Peyer's patch (tissue), 4 donors: ENCODE data around the gene REG1A. TPM values are rescaled to one million over a fixed set of nuclear protein-coding genes. Genes with fewer than 3 reads are reported as not detected.

ENCODE experiments used
- DNase-seq, 3 donors: peaks; one replicate each; pipeline ENCODE4 v3.0.0-alpha.2; 2017 to 2019
- H3K27ac ChIP-seq, 4 donors: fragments of 200-600 bp; sonication (generic); one replicate each; pipeline ENCODE4 v1.5.1; 2016 to 2019
- H3K27me3 ChIP-seq, 2 donors: fragments of 200-600 bp; sonication (generic); one replicate each; pipeline ENCODE4 v1.5.1; 2019
- H3K36me3 ChIP-seq, 3 donors: fragments of 200-600 bp; sonication (generic); one replicate each; pipeline ENCODE4 v1.5.1; 2016 to 2019
- H3K4me1 ChIP-seq, 4 donors: fragments of 200-600 bp; sonication (generic); one replicate each; pipeline ENCODE4 v1.5.1; 2016 to 2019
- H3K4me3 ChIP-seq, 4 donors: fragments of 200-600 bp; sonication (generic); 1 replicate in 3 of 4; 2 replicates in 1 of 4; pipeline ENCODE4 v1.5.1; 2016 to 2019; ENCODE audit warnings: mild to moderate bottlenecking in 1 of 4
- H3K9me3 ChIP-seq, 4 donors: fragments of 200-600 bp; sonication (generic); one replicate each; pipeline ENCODE4 v1.5.1; 2016 to 2019; ENCODE audit warnings: mild to moderate bottlenecking in 1 of 4
- CTCF ChIP-seq, 6 experiments: fragments of 450-650 bp in 4 of 6; fragments of 200-600 bp in 2 of 6; sonication (generic) in 1 of 6; IDR thresholded peaks; one replicate each; pipeline ENCODE4 v1.5.1; 2017 to 2019; ENCODE audit warnings: antibody characterized with exemption in 6 of 6, mild to moderate bottlenecking in 3 of 6, moderate library complexity in 1 of 6
- POLR2A ChIP-seq, 2 donors: fragments of 450-650 bp; IDR thresholded peaks; one replicate each; pipeline ENCODE4 v1.5.1; 2017; ENCODE audit warnings: antibody characterized with exemption in 2 of 2, mild to moderate bottlenecking in 2 of 2, moderate library complexity in 2 of 2
- total RNA-seq, 4 donors: library from RNA; depleted of rRNA; stranded (reverse); fragments of >200 nt; gene quantifications; one replicate each; pipeline ENCODE4 v1.1.0, GENCODE V29; 2016

The REG1A gene
- total RNA-seq, 4 donors from 2014 or later: 609 to 3,417 (median 985) TPM

GRCh38 chr2:79155826-79156476 lies 35.7 kb downstream of the REG1A start:
- Histone ChIP-seq H3K4me3 (no peak overlapping the region), H3K27ac (no peak overlapping the region), H3K4me1 (no peaks in the 10 kb centered on the region), H3K36me3 (no peaks in the 10 kb centered on the region), H3K9me3 (no peaks in the 10 kb centered on the region), H3K27me3 (no peaks in the 10 kb centered on the region)
- TF ChIP-seq CTCF (IDR thresholded peaks at IDR 0.05) (no peak), POLR2A (IDR thresholded peaks at IDR 0.05) (no peak)
- DNase-seq: no peak

GRCh38 chr2:79159030-79159429 lies 38.7 kb downstream of the REG1A start:
- H3K27ac ChIP-seq: no peak overlapping the region
- no peaks in the 10 kb centered on the region for H3K9me3 ChIP-seq
- no peaks in the 10 kb centered on the region for H3K36me3 ChIP-seq
- H3K27me3 ChIP-seq: no peaks in the 10 kb centered on the region
- TF ChIP-seq POLR2A (IDR thresholded peaks at IDR 0.05) (no peak), CTCF (IDR thresholded peaks at IDR 0.05) (no peak)
- H3K4me3 ChIP-seq: no peak overlapping the region
- no peak for DNase-seq
- H3K4me1 ChIP-seq: no peaks in the 10 kb centered on the region

GRCh38 chr2:79159653-79160052 lies 39.4 kb downstream of the REG1A start, which contains the start of gene REG3A:
Gene REG3A, minus strand, starts transcription at chr2:79159753. Its CDS starts 348 bp downstream, at chr2:79159405.
- H3K4me1 ChIP-seq: no peaks in the 10 kb centered on the region
- no peak for TF ChIP-seq CTCF (IDR thresholded peaks at IDR 0.05)
- TF ChIP-seq POLR2A (IDR thresholded peaks at IDR 0.05): no peak
- no peaks in the 10 kb centered on the region for H3K36me3 ChIP-seq
- no peak within 1 kb of the TSS for H3K4me3 ChIP-seq
- no peak for DNase-seq
- H3K9me3 ChIP-seq: no peaks in the 10 kb centered on the region
- no peaks in the 10 kb centered on the region for H3K27me3 ChIP-seq
- H3K27ac ChIP-seq: no peak within 1 kb of the TSS

- TF ChIP-seq CTCF (IDR thresholded peaks at IDR 0.05) (no peak), POLR2A (IDR thresholded peaks at IDR 0.05) (no peak)
- Histone ChIP-seq H3K9me3 (no peaks in the 10 kb centered on the region), H3K27me3 (no peaks in the 10 kb centered on the region), H3K36me3 (no peaks in the 10 kb centered on the region), H3K27ac (no peak overlapping the region), H3K4me3 (no peak overlapping the region), H3K4me1 (no peaks in the 10 kb centered on the region)
- no peak for DNase-seq
Measured at GRCh38 chr2:79162132-79162531, 41.8 kb downstream of the REG1A start.

- H3K4me3 ChIP-seq: no peak overlapping the region
- H3K27me3 ChIP-seq: no peaks in the 10 kb centered on the region
- H3K9me3 ChIP-seq: no peaks in the 10 kb centered on the region
- H3K4me1 ChIP-seq: no peaks in the 10 kb centered on the region
- TF ChIP-seq POLR2A (IDR thresholded peaks at IDR 0.05) (no peak), CTCF (IDR thresholded peaks at IDR 0.05) (no peak)
- H3K36me3 ChIP-seq: no peaks in the 10 kb centered on the region
- no peak for DNase-seq
- H3K27ac ChIP-seq: no peak overlapping the region
Measured at GRCh38 chr2:79162801-79163200, 42.5 kb downstream of the REG1A start.
